Measurements from ENCODE around the gene SIGLEC15.

- TF ChIP-seq CTCF (IDR thresholded peaks at IDR 0.05; ENCODE audit: insufficient read depth, low read length) (no peak), REST (IDR thresholded peaks at IDR 0.05; ENCODE audit: insufficient replicate concordance, low read depth) (no peak)
Measured at GRCh38 chr18:45877403-45877802, 51.9 kb downstream of the SIGLEC15 start.

Data from HL-60 (cell line).